Mesenchymal stem cell (in vitro differentiated cells and primary cell): Measurements from ENCODE around the gene NUAK1.
A peak's percentile ranks its signal among the peaks of the same experiment; 100 is the strongest.

Source experiments
- DNase-seq: peaks from one replicate; pipeline ENCODE4 v3.0.0-alpha.2; 2013
- H2AFZ ChIP-seq: one replicate; pipeline ENCODE4 v1.6.1; 2013; ENCODE audit warnings: low read depth, mild to moderate bottlenecking, control low read depth, inconsistent platforms, low read length, moderate library complexity
- H2AK5ac ChIP-seq: 2 replicates; pipeline ENCODE4 v1.6.1; 2013; ENCODE audit warnings: low read length, moderate library complexity, mild to moderate bottlenecking, inconsistent platforms; ENCODE audit not compliant: severe bottlenecking
- H2BK120ac ChIP-seq: one replicate; pipeline ENCODE4 v1.6.1; 2013; ENCODE audit warnings: low read depth, mild to moderate bottlenecking, inconsistent platforms, low read length, moderate library complexity
- H2BK12ac ChIP-seq, 2 experiments: one replicate each; pipeline ENCODE4 v1.6.1; 2013; ENCODE audit warnings: inconsistent platforms in 2 of 2, low read length in 2 of 2, mild to moderate bottlenecking in 2 of 2, moderate library complexity in 2 of 2, control low read depth in 1 of 2
- H2BK15ac ChIP-seq: one replicate; pipeline ENCODE4 v1.6.1; 2013; ENCODE audit warnings: mild to moderate bottlenecking, low read depth, inconsistent platforms; ENCODE audit not compliant: poor library complexity, severe bottlenecking
- H2BK5ac ChIP-seq: 2 replicates; pipeline ENCODE4 v1.6.1; 2013; ENCODE audit warnings: low read depth, mild to moderate bottlenecking, low read length, control low read depth, inconsistent platforms; ENCODE audit not compliant: poor library complexity, severe bottlenecking
- H3K14ac ChIP-seq, 2 experiments: one replicate each; pipeline ENCODE4 v1.6.1; 2013; ENCODE audit warnings: inconsistent platforms in 2 of 2, low read length in 2 of 2, control low read depth in 1 of 2, mild to moderate bottlenecking in 1 of 2, moderate library complexity in 1 of 2
- H3K18ac ChIP-seq, 2 experiments: one replicate each; pipeline ENCODE4 v1.6.1; 2013; ENCODE audit warnings: inconsistent platforms in 2 of 2, low read length in 2 of 2, control low read depth in 1 of 2, low read depth in 1 of 2, mild to moderate bottlenecking in 1 of 2
- H3K23ac ChIP-seq, 2 experiments: one replicate each; pipeline ENCODE4 v1.6.1; 2013; ENCODE audit warnings: inconsistent platforms in 2 of 2, low read length in 2 of 2, mild to moderate bottlenecking in 2 of 2, moderate library complexity in 2 of 2, control low read depth in 1 of 2
- H3K27ac ChIP-seq: 2 replicates; pipeline ENCODE4 v1.5.1; 2013; ENCODE audit warnings: mild to moderate bottlenecking, moderate library complexity, low read length, control low read depth, inconsistent platforms; ENCODE audit not compliant: poor library complexity, severe bottlenecking
- H3K27me3 ChIP-seq, 2 experiments: 2 replicates each; pipeline versions ENCODE4 v1.6.1 to v1.7.0; 2013; ENCODE audit warnings: low read length in 2 of 2, mild to moderate bottlenecking in 2 of 2, moderate library complexity in 2 of 2, control low read depth in 1 of 2, inconsistent platforms in 1 of 2; ENCODE audit not compliant: control insufficient read depth in 1 of 2, insufficient read depth in 1 of 2
- H3K36me3 ChIP-seq, 2 experiments: 2 replicates each; pipeline versions ENCODE4 v1.6.1 to v1.7.0; 2013; ENCODE audit warnings: low read length in 2 of 2, control low read depth in 1 of 2, inconsistent platforms in 1 of 2, low read depth in 1 of 2, mild to moderate bottlenecking in 1 of 2; ENCODE audit not compliant: insufficient read depth in 2 of 2, control insufficient read depth in 1 of 2
- H3K4ac ChIP-seq, 2 experiments: one replicate each; pipeline ENCODE4 v1.6.1; 2013; ENCODE audit warnings: inconsistent platforms in 2 of 2, low read length in 2 of 2, mild to moderate bottlenecking in 2 of 2, moderate library complexity in 2 of 2, control low read depth in 1 of 2, low read depth in 1 of 2
- H3K4me1 ChIP-seq: 2 replicates; pipeline ENCODE4 v1.6.1; 2013; ENCODE audit warnings: low read depth, low read length, control low read depth; ENCODE audit not compliant: control insufficient read depth, insufficient read depth
- H3K4me2 ChIP-seq: 2 replicates; pipeline ENCODE4 v1.6.1; 2013; ENCODE audit warnings: low read length, mild to moderate bottlenecking, inconsistent platforms; ENCODE audit not compliant: poor library complexity, severe bottlenecking
- H3K4me3 ChIP-seq, 2 experiments: 2 replicates each; pipeline versions ENCODE4 v1.5.1 to v1.7.0; 2013; ENCODE audit warnings: low read length in 2 of 2, mild to moderate bottlenecking in 2 of 2, control low read depth in 1 of 2, low read depth in 1 of 2; ENCODE audit not compliant: insufficient read depth in 1 of 2
- H3K79me1 ChIP-seq: replicated peaks from 2 replicates; pipeline ENCODE4 v1.6.1; 2013; ENCODE audit warnings: mild to moderate bottlenecking, control low read depth, low read length, inconsistent platforms; ENCODE audit not compliant: poor library complexity, severe bottlenecking
- H3K9ac ChIP-seq: 2 replicates; pipeline ENCODE4 v1.7.0; 2013; ENCODE audit warnings: mild to moderate bottlenecking, low read length, moderate library complexity
- H3K9me3 ChIP-seq: 2 replicates; pipeline ENCODE4 v1.7.0; 2013; ENCODE audit warnings: mild to moderate bottlenecking, low read length; ENCODE audit not compliant: control insufficient read depth
- H4K8ac ChIP-seq: one replicate; pipeline ENCODE4 v1.6.1; 2013; ENCODE audit warnings: inconsistent platforms, mild to moderate bottlenecking, low read length, moderate library complexity
- H4K91ac ChIP-seq: one replicate; pipeline ENCODE4 v1.6.1; 2013; ENCODE audit warnings: mild to moderate bottlenecking, low read length, inconsistent platforms
- WGBS: methylation state at CpG from one replicate; pipeline ENCODE4 v1.1.7; 2013; ENCODE audit warnings: mixed read lengths; 5-methylcytosine and 5-hydroxymethylcytosine counted together

NUAK1 gene

DNA sequence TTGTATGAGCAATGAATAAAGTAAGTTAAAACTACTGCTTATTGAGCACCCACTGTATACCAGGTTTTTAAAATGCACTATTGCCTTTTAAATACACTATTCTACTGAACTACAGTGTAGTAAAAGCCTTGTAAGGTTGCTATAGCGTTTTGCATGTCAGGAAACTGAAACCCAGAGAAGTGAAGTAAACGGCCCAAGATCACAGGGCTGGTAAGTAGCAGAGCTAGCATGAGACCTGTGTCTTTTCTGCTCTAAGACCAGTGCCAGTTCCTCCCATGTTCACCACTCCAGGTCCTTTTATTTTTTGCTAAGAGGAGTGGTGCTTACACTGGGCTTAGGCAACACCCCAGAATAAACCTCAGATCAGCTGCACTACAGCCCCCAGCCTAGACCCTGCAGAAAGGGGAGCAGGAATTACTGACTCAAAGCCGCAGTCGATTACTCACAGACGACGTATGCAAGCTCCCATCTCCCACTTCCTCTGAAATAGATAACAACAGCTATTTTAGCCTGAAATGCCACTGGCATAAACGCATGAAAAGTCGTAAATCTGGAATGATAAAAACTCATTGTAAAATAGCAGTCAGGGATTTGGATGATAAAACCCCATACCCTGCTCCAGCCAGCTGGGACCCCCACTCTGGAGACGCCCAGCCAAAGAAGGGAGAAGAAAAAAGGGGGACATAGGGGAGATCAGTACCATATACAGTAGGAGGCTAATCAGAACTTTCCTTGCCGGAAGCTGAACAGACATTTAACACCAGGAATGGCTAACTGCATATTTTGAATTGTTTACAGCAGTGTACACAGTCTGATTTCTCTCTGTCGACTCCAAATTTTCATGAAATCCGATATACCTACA lies 108.3 kb downstream of the NUAK1 start:
- H3K27me3 ChIP-seq, result no peaks in the 10 kb centered on the region
- no peak overlapping the region for H3K4me3 ChIP-seq
- peak overlapping the region; percentile 85 for H4K8ac ChIP-seq
- peak overlapping the region; percentile 100 for H2BK5ac ChIP-seq
- H2AK5ac ChIP-seq, result peak overlapping the region; percentile 9
- H3K4me2 ChIP-seq, result peak overlapping the region; percentile 55
- peak; percentile 96 for DNase-seq
- WGBS, result 0% methylated on average over 9 of the region's 12 CpGs
- H3K18ac ChIP-seq, result peak overlapping the region; percentile 55 to 73
- H3K9ac ChIP-seq, result peak overlapping the region; percentile 39
- H3K27ac ChIP-seq, result peak overlapping the region; percentile 100
- H3K9me3 ChIP-seq, result no peaks in the 10 kb centered on the region
- peak overlapping the region in 1 of 2 experiments; percentile 64 for H2BK12ac ChIP-seq
- H3K4me1 ChIP-seq, result peaks cover 10% of the 10 kb centered on the region
- no peak overlapping the region for H2BK15ac ChIP-seq
- no peak overlapping the region for H3K14ac ChIP-seq
- peak overlapping the region; percentile 87 for H2BK120ac ChIP-seq
- peak overlapping the region; percentile 90 for H4K91ac ChIP-seq
- no peak overlapping the region for H3K4ac ChIP-seq
- no peaks in the 10 kb centered on the region for H3K36me3 ChIP-seq
- no peak overlapping the region for H3K23ac ChIP-seq
- H2AFZ ChIP-seq, result no peak overlapping the region
- H3K79me1 ChIP-seq, result no peaks in the 10 kb centered on the region

- H3K27ac ChIP-seq, result peak overlapping the region; percentile 62
- H3K27me3 ChIP-seq, result no peaks in the 10 kb centered on the region
- no peak overlapping the region for H2BK5ac ChIP-seq
- no peak overlapping the region for H3K4me2 ChIP-seq
- no peaks in the 10 kb centered on the region for H3K79me1 ChIP-seq
- H3K23ac ChIP-seq, result no peak overlapping the region
- no peak overlapping the region for H3K4me3 ChIP-seq
- DNase-seq, result no peak
- H3K36me3 ChIP-seq, result no peaks in the 10 kb centered on the region
- no peak overlapping the region for H4K91ac ChIP-seq
- no peak overlapping the region for H3K9ac ChIP-seq
- no peak overlapping the region for H2BK15ac ChIP-seq
- no peaks in the 10 kb centered on the region for H3K9me3 ChIP-seq
- no peak overlapping the region for H3K4ac ChIP-seq
- H2BK12ac ChIP-seq, result no peak overlapping the region
- no peak overlapping the region for H2AFZ ChIP-seq
- H2AK5ac ChIP-seq, result no peak overlapping the region
- no peak overlapping the region for H4K8ac ChIP-seq
- H3K14ac ChIP-seq, result no peak overlapping the region
- WGBS, result 91% methylated on average over 1 of the region's 1 CpG
- no peak overlapping the region for H3K18ac ChIP-seq
- peaks cover 10% of the 10 kb centered on the region for H3K4me1 ChIP-seq
- H2BK120ac ChIP-seq, result no peak overlapping the region
Observed at GRCh38 chr12:106029532-106029931, 109.2 kb downstream of the NUAK1 start.

DNA sequence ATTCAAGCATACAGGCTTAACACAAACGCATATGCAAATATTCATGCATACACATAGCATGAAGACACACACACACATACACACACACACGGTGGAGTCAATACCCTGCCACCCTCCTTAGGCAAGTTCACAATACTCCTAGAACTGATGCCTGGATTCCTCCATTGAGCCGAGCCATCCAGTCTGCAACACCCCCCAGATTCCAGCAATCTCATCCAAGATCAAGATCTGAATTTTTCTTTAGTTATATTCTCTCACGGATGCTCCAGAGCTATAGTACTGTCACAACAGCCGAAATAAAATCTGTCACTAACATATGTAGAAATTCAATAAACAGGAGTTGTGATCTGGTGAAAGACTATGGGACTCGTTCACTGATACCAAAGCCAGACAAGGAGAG lies 110.8 kb downstream of the NUAK1 start:
- H3K4ac ChIP-seq, result no peak overlapping the region
- H2BK120ac ChIP-seq, result no peak overlapping the region
- no peak overlapping the region for H4K91ac ChIP-seq
- no peak overlapping the region for H3K14ac ChIP-seq
- no peaks in the 10 kb centered on the region for H3K79me1 ChIP-seq
- peaks cover 10% of the 10 kb centered on the region for H3K4me1 ChIP-seq
- H3K23ac ChIP-seq, result no peak overlapping the region
- H2BK15ac ChIP-seq, result no peak overlapping the region
- no peaks in the 10 kb centered on the region for H3K9me3 ChIP-seq
- peak overlapping the region; percentile 83 for H2AK5ac ChIP-seq
- H3K9ac ChIP-seq, result no peak overlapping the region
- peak overlapping the region; percentile 4 to 29 for H2BK12ac ChIP-seq
- H2AFZ ChIP-seq, result no peak overlapping the region
- no peak overlapping the region for H3K27ac ChIP-seq
- no peaks in the 10 kb centered on the region for H3K36me3 ChIP-seq
- H3K4me2 ChIP-seq, result no peak overlapping the region
- no peak overlapping the region for H2BK5ac ChIP-seq
- H4K8ac ChIP-seq, result no peak overlapping the region
- no peak overlapping the region for H3K4me3 ChIP-seq
- WGBS, result 96% methylated on average over 5 of the region's 6 CpGs
- H3K18ac ChIP-seq, result peak overlapping the region in 1 of 2 experiments; percentile 3
- DNase-seq, result no peak
- H3K27me3 ChIP-seq, result no peaks in the 10 kb centered on the region

GRCh38 chr12:106027286-106027685 lies 111.5 kb downstream of the NUAK1 start:
- Histone ChIP-seq H4K91ac (no peak overlapping the region), H4K8ac (peak overlapping the region; percentile 10), H3K18ac (no peak overlapping the region), H3K9ac (no peak overlapping the region), H3K4me1 (peaks cover 9% of the 10 kb centered on the region), H2AK5ac (peak overlapping the region; percentile 83), H2BK120ac (no peak overlapping the region), H3K23ac (no peak overlapping the region), H3K4ac (no peak overlapping the region), H3K9me3 (no peaks in the 10 kb centered on the region), H3K27ac (no peak overlapping the region), H2BK15ac (no peak overlapping the region), H2AFZ (no peak overlapping the region), H3K27me3 (no peaks in the 10 kb centered on the region), H3K79me1 (no peaks in the 10 kb centered on the region), H2BK5ac (no peak overlapping the region), H2BK12ac (peak overlapping the region; percentile 4 to 57), H3K36me3 (no peaks in the 10 kb centered on the region), H3K14ac (no peak overlapping the region), H3K4me2 (no peak overlapping the region), H3K4me3 (no peak overlapping the region)
- WGBS, result 68% methylated on average over 5 of the region's 5 CpGs
- no peak for DNase-seq
